ENCODE data around the gene SLC43A3.

GRCh38 chr11:57358543-57358961 lies 68.4 kb downstream of the SLC43A3 start:
- TF ChIP-seq POLR2AphosphoS5 (IDR thresholded peaks at IDR 0.05; ENCODE audit: insufficient read depth in 1 of 2, low read depth in 1 of 2), result no peak
- no peak for TF ChIP-seq POLR2A (IDR thresholded peaks at IDR 0.05)

All from vagina (tissue), 2 donors.